ENCODE measurements around the gene ATP1A3. TPM values are rescaled to one million over a fixed set of nuclear protein-coding genes. Genes with fewer than 3 reads are reported as not detected.

ATP1A3 gene
- total and polyA plus RNA-seq, 4 donors: 0.09 to 0.40 (median 0.13) TPM

GRCh38 chr19:41956621-41957020 lies 37.4 kb downstream of the ATP1A3 start:
- ATAC-seq (ENCODE audit: insufficient read depth, low FRiP score) (no peak), DNase-seq (no peak)
- H3K27me3 ChIP-seq (ENCODE audit: control insufficient read depth in 3 of 3, insufficient read depth in 3 of 3, low read length in 2 of 3): no peaks in the 10 kb centered on the region
- H3K27ac ChIP-seq (ENCODE audit: low read depth in 1 of 2, low read length in 1 of 2): no peak overlapping the region
- no peak overlapping the region for H3K4me3 ChIP-seq
- 92 to 96% methylated on average over 13 of the region's 13 CpGs for WGBS, 2 donors
- H3K4me1 ChIP-seq (ENCODE audit: control insufficient read depth in 5 of 5, insufficient read depth in 5 of 5, low read length in 5 of 5): peaks cover 0 to 19% (median 8%) of the 10 kb centered on the region in 5 donors
- no peak overlapping the region for H3K9ac ChIP-seq (ENCODE audit: insufficient read depth in 1 of 2, low read length in 2 of 2)
- TF ChIP-seq CTCF (IDR thresholded peaks at IDR 0.05; ENCODE audit: control extremely low read depth, extremely low read depth): no peak
- H3K9me3 ChIP-seq (ENCODE audit: control insufficient read depth in 4 of 4, insufficient read depth in 3 of 4, low read length in 3 of 4): no peaks in the 10 kb centered on the region
- peaks cover 0 to 14% (median 1%) of the 10 kb centered on the region in 4 donors for H3K36me3 ChIP-seq (ENCODE audit: control insufficient read depth in 4 of 4, insufficient read depth in 4 of 4, low read length in 4 of 4)

GRCh38 chr19:41955521-41955920 lies 38.5 kb downstream of the ATP1A3 start:
- Histone ChIP-seq H3K9ac (ENCODE audit: insufficient read depth in 1 of 2, low read length in 2 of 2) (no peak overlapping the region), H3K36me3 (ENCODE audit: control insufficient read depth in 4 of 4, insufficient read depth in 4 of 4, low read length in 4 of 4) (peaks cover 0 to 14% (median 1%) of the 10 kb centered on the region in 4 donors), H3K27me3 (ENCODE audit: control insufficient read depth in 3 of 3, insufficient read depth in 3 of 3, low read length in 2 of 3) (no peaks in the 10 kb centered on the region), H3K9me3 (ENCODE audit: control insufficient read depth in 4 of 4, insufficient read depth in 3 of 4, low read length in 3 of 4) (no peaks in the 10 kb centered on the region), H3K4me1 (ENCODE audit: control insufficient read depth in 5 of 5, insufficient read depth in 5 of 5, low read length in 5 of 5) (peaks cover 0 to 19% (median 8%) of the 10 kb centered on the region in 5 donors), H3K27ac (ENCODE audit: low read depth in 1 of 2, low read length in 1 of 2) (no peak overlapping the region), H3K4me3 (no peak overlapping the region)
- WGBS, 2 donors: 76 to 84% methylated on average over 7 of the region's 7 CpGs
- no peak for ATAC-seq (ENCODE audit: insufficient read depth, low FRiP score)
- TF ChIP-seq CTCF (IDR thresholded peaks at IDR 0.05; ENCODE audit: control extremely low read depth, extremely low read depth): no peak
- no peak for DNase-seq

- Histone ChIP-seq H3K36me3 (ENCODE audit: control insufficient read depth in 4 of 4, insufficient read depth in 4 of 4, low read length in 4 of 4) (peaks cover 0 to 8% (median 1%) of the 10 kb centered on the region in 4 donors), H3K4me3 (no peak overlapping the region), H3K27me3 (ENCODE audit: control insufficient read depth in 3 of 3, insufficient read depth in 3 of 3, low read length in 2 of 3) (no peaks in the 10 kb centered on the region), H3K9me3 (ENCODE audit: control insufficient read depth in 4 of 4, insufficient read depth in 3 of 4, low read length in 3 of 4) (no peaks in the 10 kb centered on the region), H3K27ac (ENCODE audit: low read depth in 1 of 2, low read length in 1 of 2) (no peak overlapping the region), H3K9ac (ENCODE audit: insufficient read depth in 1 of 2, low read length in 2 of 2) (no peak overlapping the region), H3K4me1 (ENCODE audit: control insufficient read depth in 5 of 5, insufficient read depth in 5 of 5, low read length in 5 of 5) (no peaks in the 10 kb centered on the region)
- TF ChIP-seq CTCF (IDR thresholded peaks at IDR 0.05; ENCODE audit: control extremely low read depth, extremely low read depth): peak; percentile 92
- DNase-seq (peak; percentile 74 to 80 (median 76)), ATAC-seq (ENCODE audit: insufficient read depth, low FRiP score) (peak; percentile 59)
- 3 to 6% methylated on average over 9 to 12 of the region's 12 CpGs for WGBS, 2 donors
Observed at GRCh38 chr19:41951686-41952172, 42.3 kb downstream of the ATP1A3 start.

GRCh38 chr19:41947091-41947490 lies 46.9 kb downstream of the ATP1A3 start:
- 90 to 98% methylated on average over 3 of the region's 3 CpGs for WGBS, 2 donors
- Histone ChIP-seq H3K36me3 (ENCODE audit: control insufficient read depth in 4 of 4, insufficient read depth in 4 of 4, low read length in 4 of 4) (no peaks in the 10 kb centered on the region), H3K27ac (ENCODE audit: low read depth in 1 of 2, low read length in 1 of 2) (no peak overlapping the region), H3K4me3 (no peak overlapping the region), H3K9me3 (ENCODE audit: control insufficient read depth in 4 of 4, insufficient read depth in 3 of 4, low read length in 3 of 4) (no peaks in the 10 kb centered on the region), H3K9ac (ENCODE audit: insufficient read depth in 1 of 2, low read length in 2 of 2) (no peak overlapping the region), H3K4me1 (ENCODE audit: control insufficient read depth in 5 of 5, insufficient read depth in 5 of 5, low read length in 5 of 5) (no peaks in the 10 kb centered on the region), H3K27me3 (ENCODE audit: control insufficient read depth in 3 of 3, insufficient read depth in 3 of 3, low read length in 2 of 3) (no peaks in the 10 kb centered on the region)
- ATAC-seq (ENCODE audit: insufficient read depth, low FRiP score): no peak
- DNase-seq: no peak
- no peak for TF ChIP-seq CTCF (IDR thresholded peaks at IDR 0.05; ENCODE audit: control extremely low read depth, extremely low read depth)

Measured in lung (tissue), 12 donors.